GM23338 (cell line): ENCODE measurements around the gene SPATS2. TPM values are rescaled to one million over a fixed set of nuclear protein-coding genes. Genes with fewer than 3 reads are reported as not detected.

Experiments used
- ATAC-seq: fragments of 200-7000 bp; cut with Tn5 transposase; 3 replicates; pipeline ENCODE4 v1.9.1; 2020
- DNase-seq: peaks from one replicate; pipeline ENCODE4 v3.0.0-alpha.2; 2015; ENCODE audit warnings: low spot score
- H2AFZ ChIP-seq: fragments of 200-600 bp; sonication (generic); 2 replicates; pipeline ENCODE4 v1.8.0; 2016; ENCODE audit warnings: antibody characterized with exemption, mild to moderate bottlenecking, moderate library complexity
- H3F3A ChIP-seq: fragments of 200-600 bp; sonication (generic); replicated peaks from 2 replicates; pipeline ENCODE4 v1.8.0; 2017; ENCODE audit warnings: antibody characterized with exemption, mixed run types, low read depth
- H3K27ac ChIP-seq: fragments of 200-600 bp; sonication (generic); 2 replicates; pipeline ENCODE4 v1.6.1; 2016; ENCODE audit warnings: low read depth
- H3K27me3 ChIP-seq: fragments of 200-600 bp; sonication (generic); 2 replicates; pipeline ENCODE4 v1.8.0; 2016; ENCODE audit warnings: mild to moderate bottlenecking, mixed run types, moderate library complexity; ENCODE audit not compliant: insufficient read depth
- H3K36me3 ChIP-seq: fragments of 200-600 bp; sonication (generic); 2 replicates; pipeline ENCODE4 v1.8.0; 2016; ENCODE audit warnings: mild to moderate bottlenecking; ENCODE audit not compliant: insufficient read depth
- H3K4me1 ChIP-seq: fragments of 200-600 bp; sonication (generic); 2 replicates; pipeline ENCODE4 v1.8.0; 2016; ENCODE audit warnings: mild to moderate bottlenecking, moderate library complexity; ENCODE audit not compliant: insufficient read depth
- H3K4me2 ChIP-seq: fragments of 200-600 bp; sonication (generic); 2 replicates; pipeline ENCODE4 v1.7.1; 2017; ENCODE audit warnings: mixed run types
- H3K4me3 ChIP-seq: fragments of 200-600 bp; sonication (generic); 2 replicates; pipeline ENCODE4 v1.6.1; 2016; ENCODE audit warnings: mixed run types
- H3K79me2 ChIP-seq: fragments of 200-600 bp; sonication (generic); replicated peaks from 2 replicates; pipeline ENCODE4 v1.8.0; 2017; ENCODE audit warnings: mild to moderate bottlenecking; ENCODE audit not compliant: insufficient read depth
- H3K9me2 ChIP-seq: fragments of 200-600 bp; sonication (generic); 2 replicates; pipeline ENCODE4 v1.8.0; 2017; ENCODE audit not compliant: insufficient read depth
- H4K20me1 ChIP-seq: fragments of 200-600 bp; sonication (generic); replicated peaks from 2 replicates; pipeline ENCODE4 v1.8.0; 2017; ENCODE audit warnings: mild to moderate bottlenecking; ENCODE audit not compliant: insufficient read depth
- H3K27ac Mint-ChIP-seq: 2 replicates; pipeline ENCODE4 v1.8.0; 2020; ENCODE audit warnings: inconsistent platforms, mild to moderate bottlenecking, moderate library complexity, mixed read lengths
- H3K27me3 Mint-ChIP-seq: 3 replicates; pipeline ENCODE4 v1.8.0; 2022; ENCODE audit warnings: low read depth, mild to moderate bottlenecking, moderate library complexity, mixed read lengths, inconsistent platforms; ENCODE audit not compliant: insufficient read depth, poor library complexity
- H3K36me3 Mint-ChIP-seq: 3 replicates; pipeline ENCODE4 v1.8.0; 2021; ENCODE audit warnings: low read depth, mild to moderate bottlenecking, inconsistent platforms, moderate library complexity, mixed read lengths
- H3K4me1 Mint-ChIP-seq: 3 replicates; pipeline ENCODE4 v1.8.0; 2020; ENCODE audit warnings: mild to moderate bottlenecking, inconsistent platforms, mixed read lengths
- H3K4me3 Mint-ChIP-seq: 3 replicates; pipeline ENCODE4 v1.8.0; 2021; ENCODE audit warnings: moderate library complexity, mild to moderate bottlenecking, inconsistent platforms, mixed read lengths
- H3K9me3 Mint-ChIP-seq: 3 replicates; pipeline ENCODE4 v1.8.0; 2020; ENCODE audit warnings: moderate library complexity, mild to moderate bottlenecking, inconsistent platforms, mixed read lengths
- CTCF ChIP-seq, 2 experiments: fragments of 200-600 bp in 1 of 2; sonication (generic) in 1 of 2; conservative IDR thresholded peaks; 2 replicates each; pipeline versions ENCODE4 v1.5.1 to v1.6.1; 2016 to 2017; ENCODE audit warnings: antibody characterized with exemption in 2 of 2, low read depth in 2 of 2, mild to moderate bottlenecking in 2 of 2, moderate library complexity in 1 of 2
- ETS1 ChIP-seq: IDR thresholded peaks from 2 replicates; pipeline ENCODE4 v1.6.1; 2016; ENCODE audit warnings: antibody characterized with exemption
- ZNF462 ChIP-seq: fragments of 250-450 bp; sonication (Bioruptor Pico); IDR thresholded peaks from 2 replicates; pipeline ENCODE4 v1.5.0; 2020; ENCODE audit warnings: mild to moderate bottlenecking, moderate library complexity
- polyA plus RNA-seq: library from polyadenylated mRNA; unstranded; fragments of >200 nt; fragmentation: Nextera tagmentation; extraction: Ambion mirVana; gene quantifications from 2 replicates; pipeline ENCODE4 v1.2.1, GENCODE V29; 2016
- total RNA-seq: library from RNA; depleted of rRNA; stranded (reverse); fragments of >200 nt; shearing (Covaris generic); gene quantifications from 2 replicates; pipeline ENCODE4 v1.2.3, GENCODE V29; 2014

The SPATS2 gene
- total and polyA plus RNA-seq, 2 experiments from 2014 or later = 20.6 to 61.0 TPM

- no peaks in the 10 kb centered on the region for H3K36me3 ChIP-seq
- peaks cover 49% of the 10 kb centered on the region for H3K4me1 Mint-ChIP-seq
- no peak overlapping the region for H3K4me3 ChIP-seq
- H3K27ac ChIP-seq = no peak overlapping the region
- ATAC-seq (peak; percentile 68), DNase-seq (peak; percentile 15)
- H3K79me2 ChIP-seq = no peaks in the 10 kb centered on the region
- no peaks in the 10 kb centered on the region for H3K9me2 ChIP-seq
- 0 out of 2 replicates have a peak, but pooled peaks cover 2% of the 10 kb centered on the region for H3F3A ChIP-seq
- peaks cover 2% of the 10 kb centered on the region for H3K27me3 Mint-ChIP-seq
- H3K4me3 Mint-ChIP-seq = no peak overlapping the region
- H4K20me1 ChIP-seq = no peaks in the 10 kb centered on the region
- no peak overlapping the region for H2AFZ ChIP-seq
- no peaks in the 10 kb centered on the region for H3K9me3 Mint-ChIP-seq
- no peaks in the 10 kb centered on the region for H3K27me3 ChIP-seq
- no peak overlapping the region; the same call in 1 of the 2 replicates for H3K4me2 ChIP-seq
- H3K36me3 Mint-ChIP-seq = peaks cover 7% of the 10 kb centered on the region; the same call in 1 of the 3 replicates
- peak overlapping the region; percentile 76; the same call in 1 of the 2 replicates for H3K27ac Mint-ChIP-seq
- H3K4me1 ChIP-seq = peaks cover 32% of the 10 kb centered on the region
- peak; percentile 78; the same call in 1 of the 2 replicates for TF ChIP-seq ZNF462 (CRISPR knock-in tag)
- TF ChIP-seq ETS1 = no peak
- no peak for TF ChIP-seq CTCF (conservative IDR thresholded peaks at IDR 0.05; ENCODE audit: low read depth in 2 of 2)
Measured at GRCh38 chr12:49478949-49479664, 111.8 kb downstream of the SPATS2 start.
